Stimulated activated naive CD8-positive, alpha-beta T cell treated with anti-CD3 and anti-CD28 coated beads, Interleukin-15, amount 100 ng/mL, for 72 hours (primary cell): ENCODE measurements around the gene TNN.

Experiments used
- ATAC-seq: fragments of 150-1000 bp; cut with Tn5 transposase; 2 replicates; pipeline ENCODE4 v1.10.0; 2021; ENCODE audit warnings: mild to moderate bottlenecking, moderate library complexity
- DNase-seq, 2 donors: peaks; one replicate each; pipeline ENCODE4 v3.0.0; 2021 to 2022
- H3K27ac Mint-ChIP-seq, 2 donors: one replicate each; pipeline ENCODE4 v1.8.0; 2022; ENCODE audit warnings: mild to moderate bottlenecking in 2 of 2, mixed read lengths in 2 of 2, moderate library complexity in 2 of 2
- H3K27me3 Mint-ChIP-seq: one replicate; pipeline ENCODE4 v1.8.0; 2022; ENCODE audit warnings: mixed read lengths
- H3K4me1 Mint-ChIP-seq: one replicate; pipeline ENCODE4 v1.8.0; 2022; ENCODE audit warnings: mild to moderate bottlenecking, mixed read lengths
- H3K4me3 Mint-ChIP-seq, 2 donors: one replicate each; pipeline ENCODE4 v1.8.0; 2022; ENCODE audit warnings: mild to moderate bottlenecking in 2 of 2, mixed read lengths in 2 of 2, moderate library complexity in 1 of 2
- H3K9me3 Mint-ChIP-seq, 2 donors: one replicate each; pipeline ENCODE4 v1.8.0; 2022; ENCODE audit warnings: mixed read lengths in 2 of 2

TNN gene

GRCh38 chr1:175167861-175168260 lies 100.2 kb downstream of the TNN start:
- no peak for ATAC-seq

DNA sequence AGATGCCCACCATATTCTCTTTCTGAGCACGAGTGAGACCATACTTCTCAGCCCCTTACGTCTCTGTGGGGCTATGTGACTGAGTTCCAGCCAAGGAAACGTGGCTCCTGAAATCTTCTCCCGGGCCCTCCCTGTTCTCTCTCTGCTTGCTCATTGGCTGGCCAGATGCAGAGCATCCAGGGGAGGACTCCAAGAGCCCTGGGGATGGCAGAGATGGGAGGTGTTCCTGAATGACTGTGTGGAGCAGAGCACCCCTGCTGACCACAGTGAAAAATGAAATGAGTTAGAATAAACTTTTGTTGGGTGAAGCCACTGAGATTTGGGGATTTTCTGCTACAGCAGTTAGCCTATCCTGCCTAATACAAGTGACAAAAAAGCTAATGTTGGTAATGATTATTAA lies 101.1 kb downstream of the TNN start:
- no peaks in the 10 kb centered on the region for H3K27me3 Mint-ChIP-seq
- DNase-seq (no peak), ATAC-seq (peak; percentile 31)
- no peaks in the 10 kb centered on the region for H3K9me3 Mint-ChIP-seq
- no peak overlapping the region for H3K4me3 Mint-ChIP-seq
- H3K27ac Mint-ChIP-seq, result peak overlapping the region in 1 of 2 donors; percentile 3
- peaks cover 42% of the 10 kb centered on the region for H3K4me1 Mint-ChIP-seq

More at GRCh38 chr1:175167861-175168260, 100.2 kb downstream of the TNN start:
- peaks cover 38% of the 10 kb centered on the region for H3K4me1 Mint-ChIP-seq
- no peaks in the 10 kb centered on the region for H3K9me3 Mint-ChIP-seq
- DNase-seq, result no peak
- H3K27me3 Mint-ChIP-seq, result no peaks in the 10 kb centered on the region
- H3K4me3 Mint-ChIP-seq, result no peak overlapping the region
- H3K27ac Mint-ChIP-seq, result peak overlapping the region in 1 of 2 donors; percentile 41

DNA sequence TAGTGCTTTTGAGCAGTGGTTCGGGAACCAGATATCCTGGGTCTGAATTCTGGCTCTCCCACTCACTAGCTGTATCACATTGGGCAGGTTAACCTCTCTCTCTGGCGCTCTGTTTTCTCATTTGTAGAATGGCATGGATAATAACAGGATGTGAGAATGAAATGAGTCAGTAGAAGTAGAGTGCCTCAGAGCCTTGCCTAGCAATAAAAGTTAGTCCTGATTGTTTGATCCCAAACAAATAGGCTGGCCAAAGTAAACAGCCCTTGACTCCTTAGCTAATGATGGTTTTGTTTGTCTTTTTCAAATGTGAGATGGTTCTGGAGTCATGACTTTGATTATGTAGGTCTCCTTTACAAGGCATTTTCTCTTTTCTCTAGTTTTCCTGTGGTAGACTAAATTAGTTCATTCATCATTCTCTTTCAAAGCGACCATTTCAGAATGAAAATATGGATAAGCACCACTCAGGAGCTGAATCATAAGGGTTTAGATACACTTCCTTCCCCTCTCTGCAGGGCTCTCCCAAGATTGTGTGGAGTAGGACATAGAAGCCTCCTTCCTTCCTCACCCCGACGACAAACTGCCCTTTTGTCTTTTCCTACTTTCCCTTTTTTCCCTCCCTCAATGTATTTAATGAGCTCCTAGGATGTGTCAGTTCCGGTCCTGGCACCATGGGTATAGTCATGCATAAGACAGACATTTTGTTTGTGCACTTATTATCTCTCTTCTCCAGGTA lies 101.8 kb downstream of the TNN start:
- Mint-ChIP-seq H3K27me3 (no peaks in the 10 kb centered on the region), H3K27ac (peak overlapping the region; percentile 4 to 79), H3K4me1 (peaks cover 47% of the 10 kb centered on the region), H3K4me3 (no peak overlapping the region), H3K9me3 (no peaks in the 10 kb centered on the region)
- DNase-seq (no peak), ATAC-seq (peak; percentile 75)

DNA sequence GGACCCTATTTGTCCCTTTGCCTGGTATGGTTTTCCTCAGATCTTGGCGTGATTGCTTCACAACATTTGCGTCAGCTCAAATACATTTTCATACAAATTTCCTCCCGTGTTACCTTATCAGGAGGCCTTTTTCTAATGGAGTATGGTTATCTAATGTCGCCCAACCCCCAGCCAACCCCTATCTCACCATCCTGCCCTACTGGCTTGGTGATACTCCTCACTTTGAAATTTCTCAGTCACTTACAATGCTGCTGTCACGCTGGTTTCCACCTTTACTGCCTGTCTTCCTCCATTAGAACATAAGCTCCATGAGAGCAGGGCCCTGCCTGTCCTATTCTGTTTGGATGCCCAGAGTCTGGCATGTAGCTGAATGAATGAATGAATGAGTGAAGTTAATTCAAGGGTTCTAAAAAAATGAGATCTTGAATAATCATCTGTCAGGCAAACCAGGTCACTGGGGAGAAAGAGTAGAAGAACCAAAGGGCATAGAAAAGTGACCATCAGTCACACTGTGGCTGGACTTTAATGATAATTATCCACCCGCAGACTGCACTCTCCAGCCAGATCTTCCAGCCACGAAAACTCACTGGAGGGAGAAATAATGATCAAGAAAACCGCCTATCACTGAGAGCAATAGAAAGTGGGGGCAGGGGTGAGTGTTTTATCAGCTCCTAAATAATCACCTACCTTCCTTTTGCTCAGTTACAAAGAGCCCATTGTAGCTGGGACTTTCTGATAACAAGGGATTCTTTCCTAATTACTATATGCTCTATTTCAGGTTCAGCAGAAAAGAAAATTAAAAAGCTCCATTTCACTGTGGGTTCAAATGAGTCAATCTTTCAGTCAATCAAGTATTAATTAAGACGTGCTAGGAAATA lies 103.6 kb downstream of the TNN start:
- peaks cover 53% of the 10 kb centered on the region for H3K4me1 Mint-ChIP-seq
- no peak overlapping the region for H3K4me3 Mint-ChIP-seq
- ATAC-seq (no peak), DNase-seq (no peak)
- no peaks in the 10 kb centered on the region for H3K9me3 Mint-ChIP-seq
- no peaks in the 10 kb centered on the region for H3K27me3 Mint-ChIP-seq
- no peak overlapping the region for H3K27ac Mint-ChIP-seq

- peaks cover 53% of the 10 kb centered on the region for H3K4me1 Mint-ChIP-seq
- H3K4me3 Mint-ChIP-seq, result no peak overlapping the region
- no peak for DNase-seq
- no peaks in the 10 kb centered on the region for H3K9me3 Mint-ChIP-seq
- no peak for ATAC-seq
- no peak overlapping the region for H3K27ac Mint-ChIP-seq
- H3K27me3 Mint-ChIP-seq, result no peaks in the 10 kb centered on the region
Observed at GRCh38 chr1:175172503-175172902, 104.9 kb downstream of the TNN start.

DNA sequence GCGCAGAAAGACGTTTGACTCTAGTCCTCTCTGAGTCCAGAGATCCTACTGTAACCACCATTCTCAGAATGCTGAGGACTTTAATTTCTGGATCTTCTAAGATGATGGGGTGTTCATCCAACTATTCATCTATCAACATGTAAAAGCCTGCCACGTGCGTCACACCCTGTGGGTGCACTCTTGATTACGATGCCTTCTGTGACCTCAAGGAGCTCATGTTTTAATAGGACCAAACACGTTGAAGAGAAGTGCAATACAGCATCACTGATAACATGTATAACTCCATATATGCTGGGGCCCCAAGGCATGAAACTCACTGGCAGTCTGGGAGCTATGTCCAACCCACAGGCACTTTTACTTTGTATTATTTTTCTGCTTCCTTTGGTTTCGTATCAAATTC lies 105.9 kb downstream of the TNN start:
- no peaks in the 10 kb centered on the region for H3K27me3 Mint-ChIP-seq
- H3K4me1 Mint-ChIP-seq, result peaks cover 51% of the 10 kb centered on the region
- H3K9me3 Mint-ChIP-seq, result no peaks in the 10 kb centered on the region
- H3K4me3 Mint-ChIP-seq, result no peak overlapping the region
- DNase-seq (no peak), ATAC-seq (no peak)
- H3K27ac Mint-ChIP-seq, result no peak overlapping the region

DNA sequence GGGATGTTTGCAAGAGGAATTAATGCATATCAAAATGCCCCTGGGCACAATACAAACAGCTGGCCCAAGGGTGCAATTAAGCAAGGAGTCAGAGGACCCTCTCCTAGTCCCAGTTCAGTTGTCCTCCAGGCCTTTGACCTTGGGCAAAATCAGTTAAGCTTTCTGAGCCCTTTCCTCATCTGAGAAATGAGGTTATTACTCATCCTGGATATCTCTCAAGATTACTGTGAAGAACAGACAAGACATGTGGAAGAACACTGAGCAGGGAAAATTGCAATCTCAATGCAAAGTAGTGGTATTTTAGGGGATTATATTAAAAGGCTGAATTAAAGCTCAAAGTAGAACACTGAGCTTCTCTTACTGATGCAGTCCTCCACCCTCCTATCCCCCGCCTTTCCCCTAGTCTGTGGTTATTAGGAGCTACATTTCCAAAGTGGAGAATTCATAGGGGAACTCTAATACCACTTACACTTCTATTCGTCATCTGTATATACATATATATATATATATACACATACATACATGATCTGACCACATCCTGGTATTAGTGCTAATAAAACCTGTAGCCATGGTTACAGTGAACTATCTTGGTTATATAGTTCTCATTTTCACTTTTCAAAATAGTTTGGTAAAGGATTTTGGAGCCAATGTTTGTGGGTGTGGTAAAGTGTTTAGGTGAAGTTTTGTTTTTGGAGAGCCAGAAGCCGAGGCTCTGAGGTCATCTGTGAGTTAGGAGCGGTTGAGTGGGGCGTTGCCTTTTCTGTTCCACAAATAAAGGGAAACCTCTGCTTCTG lies 106.9 kb downstream of the TNN start:
- no peak for ATAC-seq
- peak overlapping the region in 1 of 2 donors; percentile 45 for H3K27ac Mint-ChIP-seq

GRCh38 chr1:175176246-175176645 lies 108.6 kb downstream of the TNN start:
- Mint-ChIP-seq H3K27me3 (no peaks in the 10 kb centered on the region), H3K4me1 (peaks cover 49% of the 10 kb centered on the region), H3K27ac (no peak overlapping the region), H3K9me3 (no peaks in the 10 kb centered on the region), H3K4me3 (no peak overlapping the region)
- no peak for ATAC-seq
- no peak for DNase-seq

More for the DNA sequence above, 106.9 kb downstream of the TNN start:
- no peak for DNase-seq
- Mint-ChIP-seq H3K27me3 (no peaks in the 10 kb centered on the region), H3K9me3 (no peaks in the 10 kb centered on the region), H3K4me3 (no peak overlapping the region), H3K4me1 (peaks cover 51% of the 10 kb centered on the region)

DNA sequence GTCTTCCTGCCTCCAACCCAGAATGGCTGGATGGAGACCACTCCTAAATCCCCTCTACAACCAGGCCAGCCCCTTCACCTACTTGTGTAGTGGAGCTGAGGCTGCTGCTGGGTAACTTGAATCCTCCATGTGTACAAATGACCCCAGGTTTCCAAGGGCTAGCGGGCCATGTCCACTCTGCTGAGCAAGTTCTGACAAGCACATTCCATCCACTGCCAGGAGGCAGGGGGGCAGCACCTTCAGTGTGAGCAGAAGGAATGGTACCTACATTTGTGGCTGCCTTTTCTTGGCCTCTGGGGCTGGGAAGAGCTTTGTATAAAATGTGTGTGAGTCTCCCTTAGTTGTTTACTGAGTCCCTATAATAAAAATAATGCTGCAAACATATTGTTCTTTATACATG lies 110.4 kb downstream of the TNN start:
- Mint-ChIP-seq H3K4me1 (peaks cover 56% of the 10 kb centered on the region), H3K27ac (peak overlapping the region in 1 of 2 donors; percentile 52), H3K4me3 (no peak overlapping the region), H3K27me3 (no peaks in the 10 kb centered on the region), H3K9me3 (no peaks in the 10 kb centered on the region)
- DNase-seq (no peak), ATAC-seq (no peak)

DNA sequence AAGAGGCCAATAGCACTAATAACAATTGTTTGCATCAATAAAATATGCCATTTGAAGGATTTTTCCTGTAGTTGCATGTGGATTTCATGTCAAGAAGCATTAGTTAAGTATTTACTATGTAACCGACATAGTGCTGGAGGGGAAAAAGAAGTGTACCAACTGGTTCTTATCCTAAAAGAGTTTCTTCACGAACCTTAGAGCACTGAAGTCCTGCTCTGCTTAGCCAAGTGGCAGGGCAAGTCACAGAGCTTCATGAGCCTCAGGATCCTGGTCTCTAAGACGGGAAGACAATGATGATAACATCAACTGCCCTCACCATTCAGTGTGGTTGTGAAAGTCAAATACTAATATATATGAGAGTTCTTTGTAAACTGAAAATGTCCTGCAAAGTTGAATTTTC lies 110.8 kb downstream of the TNN start:
- DNase-seq (no peak), ATAC-seq (no peak)
- Mint-ChIP-seq H3K9me3 (no peaks in the 10 kb centered on the region), H3K4me1 (peaks cover 58% of the 10 kb centered on the region), H3K27me3 (no peaks in the 10 kb centered on the region), H3K4me3 (no peak overlapping the region), H3K27ac (peak overlapping the region in 1 of 2 donors; percentile 52)

- no peaks in the 10 kb centered on the region for H3K9me3 Mint-ChIP-seq
- DNase-seq (no peak), ATAC-seq (no peak)
- peaks cover 60% of the 10 kb centered on the region for H3K4me1 Mint-ChIP-seq
- peak overlapping the region in 1 of 2 donors; percentile 6 for H3K27ac Mint-ChIP-seq
- H3K4me3 Mint-ChIP-seq, result no peak overlapping the region
- no peaks in the 10 kb centered on the region for H3K27me3 Mint-ChIP-seq
Observed at GRCh38 chr1:175179837-175180590, 112.4 kb downstream of the TNN start.

DNA sequence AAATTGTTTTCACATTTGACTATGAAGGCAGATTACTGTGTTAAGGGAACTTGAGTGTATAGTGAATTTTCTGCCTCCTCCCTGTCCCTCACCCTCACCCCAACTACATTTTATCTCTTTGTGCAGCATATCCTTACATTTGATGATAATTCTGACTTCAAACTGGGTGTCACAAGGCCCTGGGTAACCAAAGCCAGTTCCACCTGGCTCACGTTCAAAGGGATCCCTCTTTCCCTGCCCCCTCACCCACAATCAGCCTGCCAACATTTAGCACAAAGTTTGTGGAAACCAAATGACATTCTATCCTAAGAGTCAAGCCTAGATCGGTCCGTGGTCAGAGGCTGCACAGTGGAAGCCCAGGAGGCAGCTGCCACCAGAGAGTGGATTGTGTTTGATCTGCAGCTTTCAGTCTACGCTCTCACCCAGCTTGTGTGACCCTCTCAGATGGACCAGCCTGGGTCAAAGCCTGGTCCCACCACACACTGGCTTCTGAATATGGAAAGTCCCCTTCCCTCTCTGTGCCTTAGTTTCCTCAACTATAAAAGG lies 114.6 kb downstream of the TNN start:
- Mint-ChIP-seq H3K27ac (no peak overlapping the region), H3K4me1 (peaks cover 82% of the 10 kb centered on the region), H3K27me3 (no peaks in the 10 kb centered on the region), H3K4me3 (no peak overlapping the region), H3K9me3 (no peaks in the 10 kb centered on the region)
- DNase-seq, result no peak
- ATAC-seq, result no peak

DNA sequence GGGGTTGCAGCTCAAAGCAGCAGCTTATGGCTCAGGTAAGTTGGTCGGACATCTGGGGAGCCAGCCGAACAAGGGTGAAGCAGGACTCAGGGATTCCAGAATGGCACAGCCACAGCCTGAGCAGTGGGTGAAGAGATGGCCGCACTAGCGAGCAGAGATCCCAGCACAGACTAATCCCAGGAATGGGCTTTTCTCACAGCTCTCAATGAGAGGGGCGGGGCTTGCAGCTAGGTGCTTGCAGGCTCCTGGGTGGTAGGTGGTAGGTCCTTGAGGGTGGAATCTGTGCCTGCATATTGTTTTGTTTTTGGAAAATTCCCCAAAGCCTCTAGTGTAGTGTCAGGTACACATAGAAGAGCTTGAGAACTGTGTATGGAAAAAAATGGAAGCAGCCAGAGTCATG lies 116.0 kb downstream of the TNN start:
- no peak for ATAC-seq

DNA sequence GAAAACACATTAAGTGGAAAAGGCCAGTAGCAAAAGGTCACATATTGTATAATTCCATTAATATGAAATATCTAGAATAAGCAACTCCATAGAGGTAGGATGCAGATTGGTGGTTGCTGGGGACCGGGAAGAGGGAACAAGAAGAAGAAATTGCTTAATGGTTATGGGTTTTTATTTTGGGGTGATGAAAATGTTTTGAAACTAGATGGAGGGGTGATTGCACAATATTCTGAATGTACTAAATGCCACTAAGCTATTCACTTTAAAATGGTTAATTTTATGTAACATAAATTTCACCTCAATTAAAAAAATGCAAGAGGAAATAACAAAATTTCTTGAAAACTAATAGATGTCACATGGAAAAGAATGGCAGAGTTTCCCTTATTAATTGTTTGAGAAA lies 118.3 kb downstream of the TNN start:
- no peak overlapping the region for H3K27ac Mint-ChIP-seq
- no peak for ATAC-seq

More for the DNA sequence above, 116.0 kb downstream of the TNN start:
- Mint-ChIP-seq H3K27ac (no peak overlapping the region), H3K27me3 (no peaks in the 10 kb centered on the region), H3K4me3 (no peak overlapping the region), H3K9me3 (no peaks in the 10 kb centered on the region), H3K4me1 (peaks cover 95% of the 10 kb centered on the region)
- DNase-seq, result no peak

More for the DNA sequence above, 118.3 kb downstream of the TNN start:
- Mint-ChIP-seq H3K4me3 (no peak overlapping the region), H3K9me3 (no peaks in the 10 kb centered on the region), H3K4me1 (peaks cover 97% of the 10 kb centered on the region), H3K27me3 (no peaks in the 10 kb centered on the region)
- no peak for DNase-seq
